Mesenchymal stem cell (in vitro differentiated cells and primary cell): ENCODE measurements around the gene UBTD1.

Experiments
- DNase-seq: peaks from one replicate; pipeline ENCODE4 v3.0.0-alpha.2; 2013
- H2AFZ ChIP-seq: one replicate; pipeline ENCODE4 v1.6.1; 2013; ENCODE audit warnings: low read depth, mild to moderate bottlenecking, control low read depth, inconsistent platforms, low read length, moderate library complexity
- H2AK5ac ChIP-seq: 2 replicates; pipeline ENCODE4 v1.6.1; 2013; ENCODE audit warnings: low read length, moderate library complexity, mild to moderate bottlenecking, inconsistent platforms; ENCODE audit not compliant: severe bottlenecking
- H2BK120ac ChIP-seq: one replicate; pipeline ENCODE4 v1.6.1; 2013; ENCODE audit warnings: low read depth, mild to moderate bottlenecking, inconsistent platforms, low read length, moderate library complexity
- H2BK12ac ChIP-seq, 2 experiments: one replicate each; pipeline ENCODE4 v1.6.1; 2013; ENCODE audit warnings: inconsistent platforms in 2 of 2, low read length in 2 of 2, mild to moderate bottlenecking in 2 of 2, moderate library complexity in 2 of 2, control low read depth in 1 of 2
- H2BK15ac ChIP-seq: one replicate; pipeline ENCODE4 v1.6.1; 2013; ENCODE audit warnings: mild to moderate bottlenecking, low read depth, inconsistent platforms; ENCODE audit not compliant: poor library complexity, severe bottlenecking
- H2BK5ac ChIP-seq: 2 replicates; pipeline ENCODE4 v1.6.1; 2013; ENCODE audit warnings: low read depth, mild to moderate bottlenecking, low read length, control low read depth, inconsistent platforms; ENCODE audit not compliant: poor library complexity, severe bottlenecking
- H3K14ac ChIP-seq, 2 experiments: one replicate each; pipeline ENCODE4 v1.6.1; 2013; ENCODE audit warnings: inconsistent platforms in 2 of 2, low read length in 2 of 2, control low read depth in 1 of 2, mild to moderate bottlenecking in 1 of 2, moderate library complexity in 1 of 2
- H3K18ac ChIP-seq, 2 experiments: one replicate each; pipeline ENCODE4 v1.6.1; 2013; ENCODE audit warnings: inconsistent platforms in 2 of 2, low read length in 2 of 2, control low read depth in 1 of 2, low read depth in 1 of 2, mild to moderate bottlenecking in 1 of 2
- H3K23ac ChIP-seq, 2 experiments: one replicate each; pipeline ENCODE4 v1.6.1; 2013; ENCODE audit warnings: inconsistent platforms in 2 of 2, low read length in 2 of 2, mild to moderate bottlenecking in 2 of 2, moderate library complexity in 2 of 2, control low read depth in 1 of 2
- H3K27ac ChIP-seq: 2 replicates; pipeline ENCODE4 v1.5.1; 2013; ENCODE audit warnings: mild to moderate bottlenecking, moderate library complexity, low read length, control low read depth, inconsistent platforms; ENCODE audit not compliant: poor library complexity, severe bottlenecking
- H3K27me3 ChIP-seq, 2 experiments: 2 replicates each; pipeline versions ENCODE4 v1.6.1 to v1.7.0; 2013; ENCODE audit warnings: low read length in 2 of 2, mild to moderate bottlenecking in 2 of 2, moderate library complexity in 2 of 2, control low read depth in 1 of 2, inconsistent platforms in 1 of 2; ENCODE audit not compliant: control insufficient read depth in 1 of 2, insufficient read depth in 1 of 2
- H3K36me3 ChIP-seq, 2 experiments: 2 replicates each; pipeline versions ENCODE4 v1.6.1 to v1.7.0; 2013; ENCODE audit warnings: low read length in 2 of 2, control low read depth in 1 of 2, inconsistent platforms in 1 of 2, low read depth in 1 of 2, mild to moderate bottlenecking in 1 of 2; ENCODE audit not compliant: insufficient read depth in 2 of 2, control insufficient read depth in 1 of 2
- H3K4ac ChIP-seq, 2 experiments: one replicate each; pipeline ENCODE4 v1.6.1; 2013; ENCODE audit warnings: inconsistent platforms in 2 of 2, low read length in 2 of 2, mild to moderate bottlenecking in 2 of 2, moderate library complexity in 2 of 2, control low read depth in 1 of 2, low read depth in 1 of 2
- H3K4me1 ChIP-seq: 2 replicates; pipeline ENCODE4 v1.6.1; 2013; ENCODE audit warnings: low read depth, low read length, control low read depth; ENCODE audit not compliant: control insufficient read depth, insufficient read depth
- H3K4me2 ChIP-seq: 2 replicates; pipeline ENCODE4 v1.6.1; 2013; ENCODE audit warnings: low read length, mild to moderate bottlenecking, inconsistent platforms; ENCODE audit not compliant: poor library complexity, severe bottlenecking
- H3K4me3 ChIP-seq, 2 experiments: 2 replicates each; pipeline versions ENCODE4 v1.5.1 to v1.7.0; 2013; ENCODE audit warnings: low read length in 2 of 2, mild to moderate bottlenecking in 2 of 2, control low read depth in 1 of 2, low read depth in 1 of 2; ENCODE audit not compliant: insufficient read depth in 1 of 2
- H3K79me1 ChIP-seq: replicated peaks from 2 replicates; pipeline ENCODE4 v1.6.1; 2013; ENCODE audit warnings: mild to moderate bottlenecking, control low read depth, low read length, inconsistent platforms; ENCODE audit not compliant: poor library complexity, severe bottlenecking
- H3K9ac ChIP-seq: 2 replicates; pipeline ENCODE4 v1.7.0; 2013; ENCODE audit warnings: mild to moderate bottlenecking, low read length, moderate library complexity
- H3K9me3 ChIP-seq: 2 replicates; pipeline ENCODE4 v1.7.0; 2013; ENCODE audit warnings: mild to moderate bottlenecking, low read length; ENCODE audit not compliant: control insufficient read depth
- H4K8ac ChIP-seq: one replicate; pipeline ENCODE4 v1.6.1; 2013; ENCODE audit warnings: inconsistent platforms, mild to moderate bottlenecking, low read length, moderate library complexity
- H4K91ac ChIP-seq: one replicate; pipeline ENCODE4 v1.6.1; 2013; ENCODE audit warnings: mild to moderate bottlenecking, low read length, inconsistent platforms
- WGBS: methylation state at CpG from one replicate; pipeline ENCODE4 v1.1.7; 2013; ENCODE audit warnings: mixed read lengths; 5-methylcytosine and 5-hydroxymethylcytosine counted together

The UBTD1 gene

DNA sequence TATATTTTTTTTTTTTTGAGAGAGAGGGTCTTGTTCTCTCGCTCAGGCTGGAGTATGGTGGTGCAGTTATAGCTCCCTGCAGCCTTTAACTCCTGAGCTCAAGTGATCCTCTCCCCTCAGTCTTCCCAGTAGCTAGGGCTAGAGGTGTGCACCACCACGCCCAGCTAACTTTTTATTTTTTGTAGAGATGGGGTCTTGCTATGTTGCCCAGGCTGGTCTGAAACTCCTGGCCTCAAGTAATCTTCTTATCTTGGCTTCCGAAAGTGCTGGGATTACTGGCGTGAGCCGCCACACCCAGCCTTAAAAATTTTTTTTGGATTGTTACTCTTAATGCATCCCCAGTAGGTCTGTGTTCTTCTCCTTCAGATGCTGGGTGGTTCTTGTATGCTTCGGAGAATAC is 4.2 kb downstream of the UBTD1 start:
- no peak overlapping the region for H2BK12ac ChIP-seq
- H3K9ac ChIP-seq, result no peak overlapping the region
- peaks cover 16% of the 10 kb centered on the region for H3K4me1 ChIP-seq
- no peak overlapping the region for H3K4me2 ChIP-seq
- H3K4ac ChIP-seq, result no peak overlapping the region
- peaks cover 7 to 13% of the 10 kb centered on the region in 2 experiments for H3K36me3 ChIP-seq
- no peak overlapping the region for H2BK5ac ChIP-seq
- DNase-seq, result no peak
- H3K79me1 ChIP-seq, result peaks cover 17% of the 10 kb centered on the region
- H3K23ac ChIP-seq, result no peak overlapping the region
- WGBS, result 96% methylated on average over 3 of the region's 6 CpGs
- no peak overlapping the region for H4K8ac ChIP-seq
- no peak overlapping the region for H3K14ac ChIP-seq
- H3K4me3 ChIP-seq, result no peak overlapping the region
- H2AFZ ChIP-seq, result no peak overlapping the region
- no peak overlapping the region for H3K27ac ChIP-seq
- no peak overlapping the region for H2BK15ac ChIP-seq
- H2AK5ac ChIP-seq, result no peak overlapping the region
- H3K9me3 ChIP-seq, result no peaks in the 10 kb centered on the region
- no peak overlapping the region for H2BK120ac ChIP-seq
- no peak overlapping the region for H3K18ac ChIP-seq
- H3K27me3 ChIP-seq, result no peaks in the 10 kb centered on the region
- no peak overlapping the region for H4K91ac ChIP-seq

DNA sequence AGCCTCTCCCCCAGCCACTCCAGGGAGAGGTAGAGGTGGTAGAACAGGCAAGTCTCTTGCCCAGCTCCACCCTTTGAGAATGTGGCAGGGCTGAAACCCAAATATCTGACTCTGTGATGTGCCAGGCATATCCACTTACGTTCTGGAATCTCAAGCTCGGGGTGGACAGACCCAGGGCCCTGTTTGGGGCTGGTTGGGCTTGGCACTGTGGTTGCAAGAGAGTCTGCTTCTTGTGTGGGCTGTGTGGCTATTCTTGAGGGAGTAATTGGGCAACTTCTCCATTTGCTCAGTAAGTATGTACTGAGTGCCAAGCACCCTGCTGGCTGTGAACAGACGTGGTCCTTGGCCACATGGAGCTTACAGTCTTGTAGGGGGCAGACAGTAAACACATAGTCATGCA is 4.7 kb downstream of the UBTD1 start:
- Histone ChIP-seq H3K4me3 (no peak overlapping the region), H3K4me1 (peaks cover 18% of the 10 kb centered on the region), H3K23ac (no peak overlapping the region), H3K14ac (no peak overlapping the region), H3K9ac (no peak overlapping the region), H2BK12ac (no peak overlapping the region), H3K36me3 (peaks cover 7 to 13% of the 10 kb centered on the region in 2 experiments), H2AK5ac (no peak overlapping the region), H3K9me3 (no peaks in the 10 kb centered on the region), H3K4me2 (no peak overlapping the region), H3K27ac (no peak overlapping the region), H3K79me1 (peaks cover 18% of the 10 kb centered on the region), H2AFZ (no peak overlapping the region), H4K8ac (no peak overlapping the region), H3K18ac (no peak overlapping the region), H4K91ac (no peak overlapping the region), H2BK5ac (no peak overlapping the region), H3K4ac (no peak overlapping the region), H3K27me3 (no peaks in the 10 kb centered on the region), H2BK15ac (no peak overlapping the region), H2BK120ac (no peak overlapping the region)
- DNase-seq, result no peak
- WGBS, result 87% methylated on average over 2 of the region's 3 CpGs

DNA sequence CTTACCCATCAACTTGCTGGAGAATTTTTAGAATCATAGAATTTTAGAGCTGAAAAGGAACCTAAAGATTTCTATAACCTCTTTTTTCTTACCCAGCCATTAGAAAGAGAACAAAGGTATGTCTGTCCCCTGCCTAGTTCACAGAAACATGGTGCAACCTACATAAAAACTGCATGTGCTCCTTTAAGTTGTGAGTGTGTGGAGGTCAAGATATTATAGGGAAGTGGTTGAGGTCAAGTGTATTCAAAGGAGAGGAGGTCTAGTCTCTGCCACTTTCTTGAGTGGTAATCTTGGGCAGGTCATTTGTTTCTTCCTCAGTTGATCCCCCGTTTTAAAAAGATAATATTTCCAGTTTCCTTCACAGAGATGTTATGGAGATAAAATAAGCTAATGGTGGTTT is 6.4 kb downstream of the UBTD1 start:
- Histone ChIP-seq H3K9me3 (no peaks in the 10 kb centered on the region), H3K18ac (no peak overlapping the region), H2BK5ac (no peak overlapping the region), H3K79me1 (peaks cover 21% of the 10 kb centered on the region), H3K27ac (no peak overlapping the region), H3K4me2 (no peak overlapping the region), H3K27me3 (no peaks in the 10 kb centered on the region), H2BK12ac (no peak overlapping the region), H3K4me1 (peaks cover 17% of the 10 kb centered on the region), H3K9ac (no peak overlapping the region), H3K4me3 (no peak overlapping the region), H4K91ac (no peak overlapping the region), H4K8ac (no peak overlapping the region), H3K36me3 (peaks cover 9 to 13% of the 10 kb centered on the region in 2 experiments), H2BK15ac (no peak overlapping the region), H3K23ac (no peak overlapping the region), H2AK5ac (no peak overlapping the region), H3K14ac (no peak overlapping the region), H2BK120ac (no peak overlapping the region), H2AFZ (no peak overlapping the region), H3K4ac (no peak overlapping the region)
- 100% methylated on average over 1 of the region's 1 CpG for WGBS
- no peak for DNase-seq

DNA sequence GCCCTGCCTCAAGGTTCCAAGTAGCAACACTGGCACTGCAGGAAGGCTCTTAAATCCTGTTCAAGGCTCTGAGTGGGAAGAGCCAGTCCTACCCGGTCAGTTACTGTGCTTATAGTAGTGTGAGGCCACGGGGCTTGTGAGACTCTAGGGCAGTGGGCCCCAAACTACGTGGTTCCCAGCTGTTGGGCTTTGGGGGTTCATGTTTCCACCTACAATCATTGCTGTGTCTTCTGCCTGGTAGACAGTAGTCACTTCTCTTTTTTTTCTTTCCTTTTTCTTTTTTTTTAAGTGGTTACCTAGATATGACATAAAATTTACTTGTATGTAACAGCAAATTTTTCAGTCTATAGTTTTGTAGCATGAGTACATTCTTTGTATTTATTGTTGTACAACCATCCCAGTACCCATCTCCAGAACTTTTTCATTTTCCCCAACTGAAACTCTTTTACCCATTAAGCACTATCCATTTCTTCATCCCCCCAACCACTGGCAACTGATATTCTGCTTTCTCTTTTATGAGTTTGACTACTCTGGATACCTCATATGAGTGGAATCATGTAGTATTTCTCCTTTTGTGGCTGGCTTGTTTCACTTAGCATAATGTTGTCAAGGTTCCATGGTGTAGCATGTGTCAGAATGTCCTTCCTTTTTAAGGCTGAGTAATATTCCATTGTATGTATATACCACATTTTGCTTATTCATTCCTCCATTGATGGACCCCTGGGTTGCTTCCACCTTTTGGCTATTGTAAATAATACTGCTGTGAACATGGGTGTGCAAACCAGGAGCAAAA is 7.7 kb downstream of the UBTD1 start:
- H3K4me1 ChIP-seq, result peaks cover 13% of the 10 kb centered on the region
- DNase-seq, result no peak
- H4K8ac ChIP-seq, result no peak overlapping the region
- no peak overlapping the region for H4K91ac ChIP-seq
- WGBS, result 83% methylated on average over 3 of the region's 3 CpGs
- peaks cover 27% of the 10 kb centered on the region for H3K79me1 ChIP-seq
- H3K4me2 ChIP-seq, result no peak overlapping the region
- no peak overlapping the region for H3K4ac ChIP-seq
- no peak overlapping the region for H2AFZ ChIP-seq
- no peak overlapping the region for H3K18ac ChIP-seq
- no peak overlapping the region for H3K4me3 ChIP-seq
- no peak overlapping the region for H3K23ac ChIP-seq
- H3K27ac ChIP-seq, result no peak overlapping the region
- H2BK5ac ChIP-seq, result no peak overlapping the region
- no peak overlapping the region for H2BK12ac ChIP-seq
- H2AK5ac ChIP-seq, result no peak overlapping the region
- H2BK120ac ChIP-seq, result no peak overlapping the region
- no peak overlapping the region for H3K14ac ChIP-seq
- peaks cover 9 to 13% of the 10 kb centered on the region in 2 experiments for H3K36me3 ChIP-seq
- H3K9ac ChIP-seq, result no peak overlapping the region
- no peaks in the 10 kb centered on the region for H3K27me3 ChIP-seq
- no peaks in the 10 kb centered on the region for H3K9me3 ChIP-seq
- no peak overlapping the region for H2BK15ac ChIP-seq
